ENCODE results near the gene SLIT3. TPM values are rescaled to one million over a fixed set of nuclear protein-coding genes. Genes with fewer than 3 reads are reported as not detected.

The SLIT3 gene
- total RNA-seq, 2 experiments from 2014 or later: 0.20 to 0.43 TPM

- Mint-ChIP-seq H3K4me3 (no peak overlapping the region), H3K36me3 (no peaks in the 10 kb centered on the region), H3K27ac (no peak overlapping the region), H3K4me1 (no peaks in the 10 kb centered on the region), H3K9me3 (no peaks in the 10 kb centered on the region), H3K27me3 (no peaks in the 10 kb centered on the region)
- no peak for DNase-seq
Observed at GRCh38 chr5:169169783-169170182, 131.2 kb downstream of the SLIT3 start.

DNA sequence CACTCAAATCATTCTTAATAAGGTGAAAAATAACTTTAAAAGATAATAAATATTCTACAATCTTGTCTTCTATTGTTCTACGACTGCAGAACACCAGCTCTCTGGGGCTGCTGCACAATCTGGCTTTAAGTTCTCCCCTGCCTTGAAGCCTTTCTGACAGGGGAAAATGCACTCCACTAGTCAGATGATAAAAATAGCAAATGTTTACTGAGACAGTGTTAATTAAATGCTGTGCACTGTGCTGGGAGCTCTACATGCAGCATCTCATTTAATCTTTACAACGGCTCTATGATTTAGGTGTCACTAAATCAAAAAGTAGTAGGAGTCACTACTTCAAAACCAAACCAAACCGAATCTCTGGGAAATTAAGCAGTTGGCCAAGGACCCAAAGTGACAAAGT is 132.7 kb downstream of the SLIT3 start:
- H3K27me3 Mint-ChIP-seq: no peaks in the 10 kb centered on the region
- no peaks in the 10 kb centered on the region for H3K36me3 Mint-ChIP-seq
- H3K4me3 Mint-ChIP-seq: no peak overlapping the region
- no peak for DNase-seq
- H3K9me3 Mint-ChIP-seq: no peaks in the 10 kb centered on the region
- no peaks in the 10 kb centered on the region for H3K4me1 Mint-ChIP-seq
- no peak overlapping the region for H3K27ac Mint-ChIP-seq

DNA sequence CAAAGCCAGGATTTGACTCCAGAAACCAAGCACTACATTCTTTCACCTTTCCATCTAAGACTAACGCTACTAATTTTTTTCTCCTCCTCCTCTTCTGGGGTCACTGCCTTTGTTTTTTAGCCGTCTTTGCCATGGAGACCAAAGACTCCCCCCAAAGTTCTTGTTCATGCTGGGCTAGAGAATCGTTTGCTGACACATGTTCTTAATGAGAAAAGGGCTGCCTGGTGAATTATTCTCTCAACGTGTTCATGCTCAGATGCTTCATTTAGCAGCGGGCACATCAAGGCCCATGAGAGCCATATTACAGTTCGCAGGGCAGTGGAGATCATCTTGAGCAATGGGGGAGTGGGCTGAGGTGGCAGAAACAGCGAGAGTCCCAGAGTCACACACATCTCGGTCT is 134.9 kb downstream of the SLIT3 start:
- H3K9me3 Mint-ChIP-seq: peaks cover 1% of the 10 kb centered on the region
- H3K27ac Mint-ChIP-seq: no peak overlapping the region
- peaks cover 4% of the 10 kb centered on the region for H3K27me3 Mint-ChIP-seq
- no peaks in the 10 kb centered on the region for H3K4me1 Mint-ChIP-seq
- no peaks in the 10 kb centered on the region for H3K36me3 Mint-ChIP-seq
- DNase-seq: no peak
- no peak overlapping the region for H3K4me3 Mint-ChIP-seq

- no peak overlapping the region for H3K27ac Mint-ChIP-seq
- DNase-seq: no peak
- no peaks in the 10 kb centered on the region for H3K36me3 Mint-ChIP-seq
- peaks cover 4% of the 10 kb centered on the region for H3K27me3 Mint-ChIP-seq
- no peaks in the 10 kb centered on the region for H3K4me1 Mint-ChIP-seq
- H3K9me3 Mint-ChIP-seq: peaks cover 1% of the 10 kb centered on the region
- no peak overlapping the region for H3K4me3 Mint-ChIP-seq
Observed at GRCh38 chr5:169165052-169165451, 135.9 kb downstream of the SLIT3 start.

- DNase-seq: no peak
- Mint-ChIP-seq H3K9me3 (peaks cover 1% of the 10 kb centered on the region), H3K27ac (no peak overlapping the region), H3K27me3 (peaks cover 4% of the 10 kb centered on the region), H3K4me3 (no peak overlapping the region), H3K4me1 (no peaks in the 10 kb centered on the region), H3K36me3 (no peaks in the 10 kb centered on the region)
Observed at GRCh38 chr5:169164481-169164925, 136.4 kb downstream of the SLIT3 start.

GRCh38 chr5:169162407-169162806 is 138.5 kb downstream of the SLIT3 start:
- no peak for DNase-seq
- H3K36me3 Mint-ChIP-seq: no peaks in the 10 kb centered on the region
- no peak overlapping the region for H3K27ac Mint-ChIP-seq
- H3K4me3 Mint-ChIP-seq: no peak overlapping the region
- peaks cover 4% of the 10 kb centered on the region for H3K27me3 Mint-ChIP-seq
- H3K9me3 Mint-ChIP-seq: peaks cover 12% of the 10 kb centered on the region
- H3K4me1 Mint-ChIP-seq: no peaks in the 10 kb centered on the region

DNA sequence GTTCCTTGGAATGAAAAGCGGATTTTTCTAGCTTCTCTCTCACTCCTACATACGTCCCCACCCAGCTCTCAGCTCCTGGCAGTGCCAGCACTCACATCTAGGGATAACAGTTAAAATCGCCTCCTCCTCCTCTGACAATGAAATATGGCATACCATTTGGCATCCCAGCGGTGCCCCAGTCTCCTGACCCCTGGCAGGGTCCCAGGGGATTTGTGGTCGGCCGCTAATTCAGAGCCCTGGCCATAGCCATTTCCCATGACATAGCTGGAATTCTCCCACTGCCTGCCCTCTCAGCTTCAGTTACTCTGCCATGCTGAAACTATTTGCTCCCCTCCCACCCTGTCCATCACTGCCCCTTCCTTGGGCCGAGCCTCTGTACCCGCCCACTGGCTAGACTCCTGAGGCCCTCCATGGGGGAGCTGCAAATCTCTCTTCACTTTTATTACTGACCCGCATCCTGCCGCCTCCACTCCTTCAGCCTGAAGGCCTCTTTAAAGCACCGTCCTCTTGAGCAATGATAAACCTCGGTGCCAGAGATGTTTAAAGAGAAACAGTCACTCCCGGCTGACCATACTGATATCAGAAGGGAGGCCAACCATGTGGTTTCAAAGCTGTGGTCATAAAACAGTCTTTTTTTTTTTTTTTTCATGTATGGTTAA is 139.8 kb downstream of the SLIT3 start:
- H3K4me3 Mint-ChIP-seq: no peak overlapping the region
- H3K9me3 Mint-ChIP-seq: peaks cover 14% of the 10 kb centered on the region
- peaks cover 10% of the 10 kb centered on the region for H3K27me3 Mint-ChIP-seq
- H3K4me1 Mint-ChIP-seq: no peaks in the 10 kb centered on the region
- no peaks in the 10 kb centered on the region for H3K36me3 Mint-ChIP-seq
- no peak for DNase-seq
- no peak overlapping the region for H3K27ac Mint-ChIP-seq

- Mint-ChIP-seq H3K9me3 (peaks cover 14% of the 10 kb centered on the region), H3K4me1 (no peaks in the 10 kb centered on the region), H3K36me3 (no peaks in the 10 kb centered on the region), H3K27ac (no peak overlapping the region), H3K27me3 (peaks cover 11% of the 10 kb centered on the region), H3K4me3 (no peak overlapping the region)
- no peak for DNase-seq
Observed at GRCh38 chr5:169160405-169160901, 140.5 kb downstream of the SLIT3 start.

DNA sequence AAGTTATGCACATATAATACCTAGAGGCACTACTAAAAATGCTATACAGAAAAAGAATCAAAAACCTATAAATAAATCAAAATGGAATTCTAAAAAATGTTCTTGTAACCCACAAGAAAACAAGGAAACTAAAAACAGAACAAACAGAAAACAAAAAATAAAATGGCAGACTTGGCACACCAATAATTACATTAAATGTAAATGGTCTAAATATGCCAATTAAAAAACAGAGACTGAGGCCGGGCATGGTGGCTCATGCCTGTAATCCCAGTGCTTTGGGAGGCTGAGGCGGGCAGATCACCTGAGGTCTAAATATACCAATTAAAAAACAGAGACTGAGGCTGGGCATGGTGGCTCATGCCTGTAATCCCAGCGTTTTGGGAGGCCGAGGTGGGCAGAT is 142.2 kb downstream of the SLIT3 start:
- no peaks in the 10 kb centered on the region for H3K36me3 Mint-ChIP-seq
- DNase-seq: no peak
- H3K27me3 Mint-ChIP-seq: peaks cover 11% of the 10 kb centered on the region
- peaks cover 14% of the 10 kb centered on the region for H3K9me3 Mint-ChIP-seq
- no peak overlapping the region for H3K27ac Mint-ChIP-seq
- H3K4me3 Mint-ChIP-seq: no peak overlapping the region
- no peaks in the 10 kb centered on the region for H3K4me1 Mint-ChIP-seq

DNA sequence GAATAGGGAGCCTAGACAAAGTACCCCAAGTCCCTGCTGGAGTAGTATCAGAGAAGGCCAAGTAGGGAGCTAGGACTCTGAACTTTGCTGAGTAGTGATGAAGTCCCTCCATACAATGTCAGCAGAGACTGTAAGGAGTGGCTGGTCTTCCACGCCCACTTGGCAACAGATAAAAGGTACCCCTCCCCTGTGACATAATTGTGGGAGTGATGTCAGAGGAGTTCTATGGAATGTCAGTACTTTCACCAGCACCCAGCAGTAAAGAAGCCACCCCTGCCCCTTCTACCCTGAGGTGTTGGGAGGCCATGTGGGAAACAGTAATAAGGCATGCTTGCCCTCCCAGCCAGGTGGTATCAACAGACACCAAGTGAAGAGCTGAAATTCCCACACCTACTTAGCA is 143.9 kb downstream of the SLIT3 start:
- Mint-ChIP-seq H3K27ac (no peak overlapping the region), H3K4me3 (no peak overlapping the region), H3K36me3 (no peaks in the 10 kb centered on the region), H3K9me3 (peaks cover 14% of the 10 kb centered on the region), H3K27me3 (peaks cover 7% of the 10 kb centered on the region), H3K4me1 (no peaks in the 10 kb centered on the region)
- no peak for DNase-seq

- peaks cover 13% of the 10 kb centered on the region for H3K9me3 Mint-ChIP-seq
- H3K4me1 Mint-ChIP-seq: no peaks in the 10 kb centered on the region
- no peaks in the 10 kb centered on the region for H3K36me3 Mint-ChIP-seq
- H3K27me3 Mint-ChIP-seq: peaks cover 7% of the 10 kb centered on the region
- no peak overlapping the region for H3K27ac Mint-ChIP-seq
- DNase-seq: no peak
- no peak overlapping the region for H3K4me3 Mint-ChIP-seq
Observed at GRCh38 chr5:169154679-169155078, 146.3 kb downstream of the SLIT3 start.

DNA sequence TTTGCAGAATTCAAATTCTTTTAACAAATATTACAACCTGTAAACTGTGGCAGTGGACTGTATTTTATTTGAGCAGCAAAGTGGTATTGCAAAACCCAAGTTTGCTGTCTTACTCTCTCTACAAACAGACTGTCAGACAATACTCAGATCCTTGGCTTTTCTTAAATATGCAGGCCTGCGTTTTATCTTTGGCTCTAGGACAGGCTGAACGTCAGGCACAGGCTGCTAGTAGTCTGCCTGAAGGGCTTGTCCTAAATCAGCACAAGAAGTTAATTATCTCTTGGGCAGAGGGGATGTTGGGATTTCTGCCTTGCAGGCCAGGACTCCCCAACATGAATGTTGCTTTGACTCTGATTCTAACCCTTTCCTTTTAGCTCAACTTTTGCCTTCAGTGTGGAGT is 147.5 kb downstream of the SLIT3 start:
- DNase-seq: no peak
- Mint-ChIP-seq H3K36me3 (no peaks in the 10 kb centered on the region), H3K4me3 (no peak overlapping the region), H3K9me3 (peaks cover 12% of the 10 kb centered on the region), H3K27me3 (peaks cover 7% of the 10 kb centered on the region), H3K27ac (no peak overlapping the region), H3K4me1 (no peaks in the 10 kb centered on the region)

- peaks cover 9% of the 10 kb centered on the region for H3K27me3 Mint-ChIP-seq
- no peak for DNase-seq
- no peak overlapping the region for H3K4me3 Mint-ChIP-seq
- no peaks in the 10 kb centered on the region for H3K4me1 Mint-ChIP-seq
- H3K36me3 Mint-ChIP-seq: no peaks in the 10 kb centered on the region
- peaks cover 7% of the 10 kb centered on the region for H3K9me3 Mint-ChIP-seq
- H3K27ac Mint-ChIP-seq: no peak overlapping the region
Observed at GRCh38 chr5:169152946-169153345, 148.0 kb downstream of the SLIT3 start.

GRCh38 chr5:169152453-169152852 is 148.5 kb downstream of the SLIT3 start:
- Mint-ChIP-seq H3K4me3 (no peak overlapping the region), H3K9me3 (peaks cover 2% of the 10 kb centered on the region), H3K27ac (no peak overlapping the region), H3K4me1 (no peaks in the 10 kb centered on the region), H3K36me3 (no peaks in the 10 kb centered on the region), H3K27me3 (peaks cover 12% of the 10 kb centered on the region)
- DNase-seq: no peak

- no peaks in the 10 kb centered on the region for H3K4me1 Mint-ChIP-seq
- no peak overlapping the region for H3K4me3 Mint-ChIP-seq
- H3K9me3 Mint-ChIP-seq: no peaks in the 10 kb centered on the region
- no peak for DNase-seq
- no peaks in the 10 kb centered on the region for H3K36me3 Mint-ChIP-seq
- H3K27ac Mint-ChIP-seq: no peak overlapping the region
- H3K27me3 Mint-ChIP-seq: peaks cover 8% of the 10 kb centered on the region
Observed at GRCh38 chr5:169151051-169151805, 149.7 kb downstream of the SLIT3 start.

- Mint-ChIP-seq H3K4me1 (no peaks in the 10 kb centered on the region), H3K27ac (no peak overlapping the region), H3K27me3 (peaks cover 6% of the 10 kb centered on the region), H3K9me3 (no peaks in the 10 kb centered on the region), H3K36me3 (no peaks in the 10 kb centered on the region), H3K4me3 (no peak overlapping the region)
- DNase-seq: no peak
Observed at GRCh38 chr5:169150108-169150507, 150.8 kb downstream of the SLIT3 start.
